Stimulated activated memory B cell treated with anti-CD40 and anti-IgM and Interleukin-4, amounts not matched to agents 10 μg/mL and 1 μg/mL and 100 μg/mL, for 72 hours (primary cell): Measurements from ENCODE around the gene ANKRD33B.
"Not testable (repeated sequence)": the region's sequence is repeated elsewhere in the genome, so short reads cannot be mapped to it uniquely, and the experiment has no call there.

Source experiments
- ATAC-seq: fragments of 150-1000 bp; cut with Tn5 transposase; 2 replicates; pipeline ENCODE4 v1.10.0; 2021
- H3K27ac Mint-ChIP-seq: one replicate; pipeline ENCODE4 v1.8.0; 2022; ENCODE audit warnings: mild to moderate bottlenecking, mixed read lengths
- H3K27me3 Mint-ChIP-seq: one replicate; pipeline ENCODE4 v1.8.0; 2022; ENCODE audit warnings: mixed read lengths
- H3K36me3 Mint-ChIP-seq: one replicate; pipeline ENCODE4 v1.8.0; 2022; ENCODE audit warnings: mixed read lengths
- H3K4me1 Mint-ChIP-seq: one replicate; pipeline ENCODE4 v1.8.0; 2022; ENCODE audit warnings: mixed read lengths
- H3K4me3 Mint-ChIP-seq: one replicate; pipeline ENCODE4 v1.8.0; 2022; ENCODE audit warnings: mild to moderate bottlenecking, moderate library complexity, mixed read lengths
- H3K9me3 Mint-ChIP-seq: one replicate; pipeline ENCODE4 v1.8.0; 2022; ENCODE audit warnings: mixed read lengths

ANKRD33B gene

GRCh38 chr5:10601246-10602030 is 37.6 kb downstream of the ANKRD33B start:
- no peaks in the 10 kb centered on the region for H3K27me3 Mint-ChIP-seq
- peak; percentile 73 for ATAC-seq
- H3K4me1 Mint-ChIP-seq, result peaks cover 65% of the 10 kb centered on the region
- peaks cover 3% of the 10 kb centered on the region for H3K9me3 Mint-ChIP-seq
- H3K27ac Mint-ChIP-seq, result peak overlapping the region; percentile 86
- peak overlapping the region; percentile 69 for H3K4me3 Mint-ChIP-seq
- H3K36me3 Mint-ChIP-seq, result peaks cover 53% of the 10 kb centered on the region

- peaks cover 63% of the 10 kb centered on the region for H3K4me1 Mint-ChIP-seq
- no peak for ATAC-seq
- peak overlapping the region; percentile 86 for H3K27ac Mint-ChIP-seq
These were observed 38.3 kb downstream of the ANKRD33B start for GRCh38 chr5:10602031-10602806.

GRCh38 chr5:10604975-10605374 is 41.1 kb downstream of the ANKRD33B start:
- H3K36me3 Mint-ChIP-seq, result peaks cover 33% of the 10 kb centered on the region
- ATAC-seq, result no peak
- peak overlapping the region; percentile 63 for H3K27ac Mint-ChIP-seq

More at GRCh38 chr5:10602031-10602806, 38.3 kb downstream of the ANKRD33B start:
- Mint-ChIP-seq H3K36me3 (peaks cover 45% of the 10 kb centered on the region), H3K4me3 (no peak overlapping the region), H3K27me3 (no peaks in the 10 kb centered on the region), H3K9me3 (peaks cover 3% of the 10 kb centered on the region)

GRCh38 chr5:10606632-10607022 is 42.8 kb downstream of the ANKRD33B start:
- Mint-ChIP-seq H3K4me3 (peak overlapping the region; percentile 64), H3K4me1 (peaks cover 61% of the 10 kb centered on the region), H3K27ac (peak overlapping the region; percentile 93), H3K36me3 (peaks cover 26% of the 10 kb centered on the region)
- H3K9me3 Mint-ChIP-seq, ATAC-seq, H3K27me3 Mint-ChIP-seq: not testable (repeated sequence)

More at GRCh38 chr5:10604975-10605374, 41.1 kb downstream of the ANKRD33B start:
- Mint-ChIP-seq H3K4me3 (no peak overlapping the region), H3K9me3 (no peaks in the 10 kb centered on the region), H3K27me3 (no peaks in the 10 kb centered on the region), H3K4me1 (peaks cover 61% of the 10 kb centered on the region)

- peak overlapping the region; percentile 93 for H3K27ac Mint-ChIP-seq
- peak overlapping the region; percentile 64 for H3K4me3 Mint-ChIP-seq
- no peaks in the 10 kb centered on the region for H3K27me3 Mint-ChIP-seq
- H3K4me1 Mint-ChIP-seq, result peaks cover 61% of the 10 kb centered on the region
- peaks cover 22% of the 10 kb centered on the region for H3K36me3 Mint-ChIP-seq
- H3K9me3 Mint-ChIP-seq, result no peaks in the 10 kb centered on the region
- peak; percentile 95 for ATAC-seq
These were observed 43.3 kb downstream of the ANKRD33B start for GRCh38 chr5:10607023-10607665.

GRCh38 chr5:10607666-10608073 is 43.8 kb downstream of the ANKRD33B start:
- Mint-ChIP-seq H3K36me3 (peaks cover 19% of the 10 kb centered on the region), H3K4me3 (peak overlapping the region; percentile 64), H3K4me1 (peaks cover 66% of the 10 kb centered on the region), H3K27ac (peak overlapping the region; percentile 93), H3K9me3 (no peaks in the 10 kb centered on the region), H3K27me3 (no peaks in the 10 kb centered on the region)
- ATAC-seq, result peak; percentile 75

- Mint-ChIP-seq H3K36me3 (peaks cover 19% of the 10 kb centered on the region), H3K4me1 (peaks cover 70% of the 10 kb centered on the region), H3K4me3 (peak overlapping the region; percentile 64), H3K27ac (peak overlapping the region; percentile 93)
- not testable (repeated sequence) for H3K27me3 Mint-ChIP-seq, H3K9me3 Mint-ChIP-seq, ATAC-seq
These were observed 44.2 kb downstream of the ANKRD33B start for GRCh38 chr5:10608081-10608480.

- ATAC-seq, result no peak
- Mint-ChIP-seq H3K27ac (no peak overlapping the region), H3K4me3 (no peak overlapping the region), H3K27me3 (no peaks in the 10 kb centered on the region), H3K4me1 (peaks cover 81% of the 10 kb centered on the region), H3K36me3 (peaks cover 31% of the 10 kb centered on the region), H3K9me3 (no peaks in the 10 kb centered on the region)
These were observed 46.2 kb downstream of the ANKRD33B start for GRCh38 chr5:10610058-10610457.

- Mint-ChIP-seq H3K27me3 (no peaks in the 10 kb centered on the region), H3K27ac (peak overlapping the region; percentile 65), H3K36me3 (peaks cover 31% of the 10 kb centered on the region), H3K4me3 (no peak overlapping the region), H3K4me1 (peaks cover 70% of the 10 kb centered on the region), H3K9me3 (no peaks in the 10 kb centered on the region)
- ATAC-seq, result no peak
These were observed 47.4 kb downstream of the ANKRD33B start for GRCh38 chr5:10611290-10611689.

- ATAC-seq, result no peak
- Mint-ChIP-seq H3K27me3 (no peaks in the 10 kb centered on the region), H3K9me3 (no peaks in the 10 kb centered on the region), H3K4me1 (peaks cover 71% of the 10 kb centered on the region), H3K4me3 (no peak overlapping the region), H3K27ac (peak overlapping the region; percentile 42), H3K36me3 (peaks cover 35% of the 10 kb centered on the region)
These were observed 48.4 kb downstream of the ANKRD33B start for GRCh38 chr5:10612251-10612650.

GRCh38 chr5:10615693-10616092 is 51.8 kb downstream of the ANKRD33B start:
- Mint-ChIP-seq H3K4me3 (no peak overlapping the region), H3K4me1 (peaks cover 74% of the 10 kb centered on the region), H3K9me3 (no peaks in the 10 kb centered on the region), H3K27me3 (no peaks in the 10 kb centered on the region), H3K36me3 (peaks cover 55% of the 10 kb centered on the region), H3K27ac (no peak overlapping the region)
- no peak for ATAC-seq

- H3K27ac Mint-ChIP-seq, result peak overlapping the region; percentile 15
These were observed 53.2 kb downstream of the ANKRD33B start for GRCh38 chr5:10617103-10617502.

GRCh38 chr5:10618311-10618710 is 54.4 kb downstream of the ANKRD33B start:
- Mint-ChIP-seq H3K4me1 (peaks cover 64% of the 10 kb centered on the region), H3K4me3 (no peak overlapping the region), H3K27me3 (no peaks in the 10 kb centered on the region), H3K9me3 (no peaks in the 10 kb centered on the region), H3K36me3 (peaks cover 65% of the 10 kb centered on the region), H3K27ac (peak overlapping the region; percentile 15)
- no peak for ATAC-seq

More at GRCh38 chr5:10617103-10617502, 53.2 kb downstream of the ANKRD33B start:
- Mint-ChIP-seq H3K4me1 (peaks cover 75% of the 10 kb centered on the region), H3K27me3 (no peaks in the 10 kb centered on the region), H3K36me3 (peaks cover 69% of the 10 kb centered on the region), H3K4me3 (no peak overlapping the region), H3K9me3 (no peaks in the 10 kb centered on the region)
- no peak for ATAC-seq

- Mint-ChIP-seq H3K36me3 (peaks cover 70% of the 10 kb centered on the region), H3K27ac (peak overlapping the region; percentile 10), H3K4me3 (no peak overlapping the region), H3K9me3 (no peaks in the 10 kb centered on the region), H3K4me1 (peaks cover 64% of the 10 kb centered on the region), H3K27me3 (no peaks in the 10 kb centered on the region)
- ATAC-seq, result no peak
These were observed 55.8 kb downstream of the ANKRD33B start for GRCh38 chr5:10619649-10620048.

GRCh38 chr5:10620346-10620745 is 56.5 kb downstream of the ANKRD33B start:
- Mint-ChIP-seq H3K4me3 (no peak overlapping the region), H3K36me3 (peaks cover 74% of the 10 kb centered on the region), H3K27ac (peak overlapping the region; percentile 10), H3K4me1 (peaks cover 65% of the 10 kb centered on the region), H3K9me3 (no peaks in the 10 kb centered on the region), H3K27me3 (no peaks in the 10 kb centered on the region)
- ATAC-seq, result no peak
